COLO668 (cell line): ENCODE measurements around the gene CSF3.

Source experiments
- DNase-seq: peaks from one replicate; lab custom pipeline; 2025; ENCODE audit not compliant: unreplicated experiment; lab: John Stamatoyannopoulos, UW

The CSF3 gene

GRCh38 chr17:40015005-40015997, at the start of gene CSF3:
Gene CSF3 (plus strand): TSS chr17:40015440. CDS start chr17:40015475, 35 bp downstream.
- DNase-seq, result peak; percentile 33

GRCh38 chr17:39966771-39967170, 48.5 kb upstream of the CSF3 start:
- DNase-seq, result peak; percentile 2

GRCh38 chr17:39968761-39969160, 46.5 kb upstream of the CSF3 start:
- no peak for DNase-seq

- no peak for DNase-seq
Measured at GRCh38 chr17:39969375-39969774, 45.9 kb upstream of the CSF3 start.

GRCh38 chr17:39970157-39970692, 45.0 kb upstream of the CSF3 start:
- DNase-seq, result no peak

GRCh38 chr17:39971076-39971603, 44.1 kb upstream of the CSF3 start:
- DNase-seq, result no peak

GRCh38 chr17:39972271-39972670, 43.0 kb upstream of the CSF3 start:
- no peak for DNase-seq

- DNase-seq, result no peak
Measured at GRCh38 chr17:39973496-39973895, 41.7 kb upstream of the CSF3 start.

GRCh38 chr17:39974433-39974832, 40.8 kb upstream of the CSF3 start:
- no peak for DNase-seq

GRCh38 chr17:39975801-39976200, 39.4 kb upstream of the CSF3 start:
- DNase-seq, result no peak

- no peak for DNase-seq
Measured at GRCh38 chr17:39979016-39979670, 36.1 kb upstream of the CSF3 start.

GRCh38 chr17:39979893-39980350, 35.3 kb upstream of the CSF3 start:
- DNase-seq, result peak; percentile 13

- peak; percentile 98 for DNase-seq
Measured at GRCh38 chr17:39980351-39981206, 34.7 kb upstream of the CSF3 start, which contains the start of gene PSMD3. Gene PSMD3 (plus strand): TSS chr17:39980807. CDS start chr17:39980971, 164 bp downstream.

- DNase-seq, result no peak
Measured at GRCh38 chr17:39981207-39981741, 34.0 kb upstream of the CSF3 start.

GRCh38 chr17:39981766-39982375, 33.4 kb upstream of the CSF3 start:
- DNase-seq, result no peak

- no peak for DNase-seq
Measured at GRCh38 chr17:39988206-39988810, 26.9 kb upstream of the CSF3 start.

- DNase-seq, result no peak
Measured at GRCh38 chr17:39994448-39994847, 20.8 kb upstream of the CSF3 start.

- no peak for DNase-seq
Measured at GRCh38 chr17:39995438-39995837, 19.8 kb upstream of the CSF3 start.

GRCh38 chr17:39996162-39996561, 19.1 kb upstream of the CSF3 start:
- DNase-seq, result no peak
